Kidney capillary endothelial cell (primary cell): ENCODE measurements around the gene HSPB1.
A peak's percentile ranks its signal among the peaks of the same experiment; 100 is the strongest.
"Not testable (repeated sequence)": the region's sequence is repeated elsewhere in the genome, so short reads cannot be mapped to it uniquely, and the experiment has no call there.

Experiments used
- DNase-seq: peaks from one replicate; pipeline ENCODE4 v3.0.0-alpha.2; 2018; ENCODE audit warnings: low spot score

Gene HSPB1

DNA sequence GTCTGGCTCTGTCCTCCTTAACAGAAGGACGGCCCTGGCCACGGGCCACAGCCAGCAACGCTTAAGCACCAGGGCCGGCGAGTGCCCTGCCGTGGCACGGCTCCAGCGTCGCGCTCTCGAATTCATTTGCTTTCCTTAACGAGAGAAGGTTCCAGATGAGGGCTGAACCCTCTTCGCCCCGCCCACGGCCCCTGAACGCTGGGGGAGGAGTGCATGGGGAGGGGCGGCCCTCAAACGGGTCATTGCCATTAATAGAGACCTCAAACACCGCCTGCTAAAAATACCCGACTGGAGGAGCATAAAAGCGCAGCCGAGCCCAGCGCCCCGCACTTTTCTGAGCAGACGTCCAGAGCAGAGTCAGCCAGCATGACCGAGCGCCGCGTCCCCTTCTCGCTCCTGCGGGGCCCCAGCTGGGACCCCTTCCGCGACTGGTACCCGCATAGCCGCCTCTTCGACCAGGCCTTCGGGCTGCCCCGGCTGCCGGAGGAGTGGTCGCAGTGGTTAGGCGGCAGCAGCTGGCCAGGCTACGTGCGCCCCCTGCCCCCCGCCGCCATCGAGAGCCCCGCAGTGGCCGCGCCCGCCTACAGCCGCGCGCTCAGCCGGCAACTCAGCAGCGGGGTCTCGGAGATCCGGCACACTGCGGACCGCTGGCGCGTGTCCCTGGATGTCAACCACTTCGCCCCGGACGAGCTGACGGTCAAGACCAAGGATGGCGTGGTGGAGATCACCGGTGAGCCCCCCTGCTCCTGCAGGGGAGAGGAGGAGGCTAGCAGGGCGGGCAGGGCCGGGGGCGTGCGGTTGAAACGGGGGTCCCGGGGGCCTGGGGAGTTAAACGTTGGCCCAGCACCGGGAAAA is at the start of gene HSPB1:
TSS of gene HSPB1 (plus strand) at position 327 of the 855 bp plus-strand sequence. CDS start at position 367, 40 bp downstream.
- DNase-seq: peak; percentile 77

GRCh38 chr7:76254781-76255180 is 47.7 kb upstream of the HSPB1 start:
- DNase-seq: no peak

DNA sequence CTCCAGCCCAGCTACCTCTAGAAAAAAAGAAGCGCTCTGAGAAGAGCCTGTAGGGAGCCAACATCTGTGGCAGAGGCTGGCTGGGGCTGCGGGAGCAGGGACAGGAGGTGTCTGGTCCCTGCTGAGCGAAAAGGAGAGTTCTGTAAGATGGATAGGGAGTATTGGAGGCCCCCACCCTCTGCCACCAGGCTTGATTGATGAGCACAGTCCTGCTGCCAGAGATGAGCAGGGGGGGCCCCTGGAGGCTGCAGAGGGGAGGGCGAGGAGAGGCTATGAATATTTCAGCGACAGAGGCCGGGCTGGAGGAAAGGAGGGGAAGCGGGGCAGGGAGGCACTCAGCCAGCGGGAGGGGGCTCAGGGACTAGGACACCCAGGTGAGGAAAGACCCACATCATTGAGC is 44.5 kb upstream of the HSPB1 start:
- no peak for DNase-seq

- DNase-seq: no peak
Observed at GRCh38 chr7:76259124-76260093, 43.1 kb upstream of the HSPB1 start.

- DNase-seq: no peak
Observed at GRCh38 chr7:76260171-76260703, 42.2 kb upstream of the HSPB1 start.

- no peak for DNase-seq
Observed at GRCh38 chr7:76261329-76261728, 41.1 kb upstream of the HSPB1 start.

- no peak for DNase-seq
Observed at GRCh38 chr7:76261931-76262330, 40.5 kb upstream of the HSPB1 start.

DNA sequence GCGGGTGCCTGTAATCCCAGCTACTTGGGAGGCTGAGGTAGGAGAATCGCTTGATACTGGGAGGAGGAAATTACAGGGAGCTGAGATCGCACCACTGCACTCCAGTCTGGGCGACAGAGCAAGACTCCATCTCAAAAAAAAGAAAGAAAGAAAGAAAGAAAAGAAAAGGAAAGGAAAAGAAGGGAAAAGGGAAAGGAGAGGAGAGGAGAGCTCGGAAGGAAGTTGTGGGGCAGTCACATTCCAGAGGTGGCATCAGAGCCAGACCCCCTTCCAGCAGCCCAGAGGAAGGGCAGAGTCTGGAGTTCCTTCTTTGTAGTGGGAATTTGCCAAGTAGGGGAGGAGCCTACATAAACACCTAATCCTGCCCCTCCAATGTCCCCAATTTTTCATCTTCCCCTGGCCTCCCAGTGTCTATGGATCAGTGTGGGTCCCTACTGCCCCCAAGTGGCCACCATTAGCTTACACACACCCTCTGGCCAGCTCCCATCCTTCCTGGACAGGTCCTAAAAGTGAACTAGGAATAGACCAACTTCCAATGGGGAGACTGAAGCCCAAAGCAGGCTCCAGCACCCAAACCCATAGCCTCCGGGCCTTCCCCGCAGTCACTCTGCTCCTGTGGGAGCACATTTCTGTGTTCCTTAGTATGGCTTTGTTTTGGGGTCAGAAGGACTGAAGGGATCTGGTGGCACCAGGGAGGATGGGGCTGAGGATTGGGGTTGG is 39.6 kb upstream of the HSPB1 start:
- peak; percentile 53 for DNase-seq

DNA sequence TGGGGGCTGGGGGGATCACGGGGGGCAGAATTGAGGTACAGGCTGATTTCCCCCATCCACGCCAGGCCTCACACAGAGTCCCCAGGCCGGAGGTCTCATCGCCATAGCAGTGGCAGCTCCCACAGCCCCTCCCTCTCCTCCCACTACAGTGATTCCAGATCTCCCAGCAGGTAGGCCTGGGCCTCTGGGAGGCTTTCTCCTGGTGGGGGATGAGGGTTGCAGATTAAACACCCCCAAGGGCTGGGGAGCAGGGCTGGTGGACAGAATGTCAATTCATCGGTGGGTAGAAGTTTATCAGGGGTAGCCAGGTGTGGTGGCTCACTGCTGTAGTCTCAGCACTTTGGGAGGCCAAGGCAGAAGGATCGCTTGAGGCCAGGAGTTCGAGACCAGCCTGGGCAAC is 37.2 kb upstream of the HSPB1 start:
- no peak for DNase-seq

- DNase-seq: no peak
Observed at GRCh38 chr7:76267107-76267893, 35.2 kb upstream of the HSPB1 start.

GRCh38 chr7:76267894-76268183 is 34.6 kb upstream of the HSPB1 start:
- no peak for DNase-seq

- DNase-seq: no peak
Observed at GRCh38 chr7:76268376-76268775, 34.1 kb upstream of the HSPB1 start.

DNA sequence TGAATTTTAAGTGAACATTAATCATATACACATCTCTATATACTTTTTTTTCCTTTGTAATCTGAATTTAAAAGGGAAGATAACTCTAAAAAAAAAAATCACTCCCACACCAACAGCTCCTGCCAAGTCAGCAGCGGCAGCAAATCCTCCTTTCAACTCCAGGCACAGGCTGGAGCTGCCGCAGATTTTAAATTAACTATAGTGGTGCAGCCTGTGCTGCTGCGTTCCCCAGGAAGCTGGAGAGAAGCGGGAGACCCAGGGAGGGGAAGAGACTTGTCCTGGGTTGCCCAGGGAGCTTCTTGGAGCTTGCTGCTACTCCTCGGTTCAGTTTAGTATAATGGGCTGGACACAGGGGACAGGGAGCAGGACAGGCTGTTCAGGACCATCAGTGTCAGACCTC is 32.6 kb upstream of the HSPB1 start:
- no peak for DNase-seq

- not testable (repeated sequence) for DNase-seq
Observed at GRCh38 chr7:76271384-76271783, 31.1 kb upstream of the HSPB1 start.

DNA sequence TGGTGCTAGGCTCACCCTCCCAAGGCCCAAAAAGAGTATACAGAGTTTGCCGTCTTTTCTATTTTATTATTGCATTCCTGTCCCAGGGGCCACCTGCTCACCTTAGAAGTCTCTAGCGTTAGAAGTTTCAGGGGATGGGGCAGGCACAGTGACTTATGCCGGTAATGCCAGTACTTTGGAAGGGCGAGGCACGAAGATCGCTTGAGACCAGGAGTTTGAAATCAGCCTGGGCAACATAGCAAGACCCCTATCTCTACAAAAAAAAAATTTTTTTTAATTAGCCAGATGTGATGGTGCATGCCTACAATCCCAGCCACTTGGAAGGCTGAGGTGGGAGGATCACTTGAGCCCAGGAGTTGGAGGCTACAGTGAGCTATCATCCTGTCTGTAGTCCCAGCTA is 30.3 kb upstream of the HSPB1 start:
- no peak for DNase-seq

DNA sequence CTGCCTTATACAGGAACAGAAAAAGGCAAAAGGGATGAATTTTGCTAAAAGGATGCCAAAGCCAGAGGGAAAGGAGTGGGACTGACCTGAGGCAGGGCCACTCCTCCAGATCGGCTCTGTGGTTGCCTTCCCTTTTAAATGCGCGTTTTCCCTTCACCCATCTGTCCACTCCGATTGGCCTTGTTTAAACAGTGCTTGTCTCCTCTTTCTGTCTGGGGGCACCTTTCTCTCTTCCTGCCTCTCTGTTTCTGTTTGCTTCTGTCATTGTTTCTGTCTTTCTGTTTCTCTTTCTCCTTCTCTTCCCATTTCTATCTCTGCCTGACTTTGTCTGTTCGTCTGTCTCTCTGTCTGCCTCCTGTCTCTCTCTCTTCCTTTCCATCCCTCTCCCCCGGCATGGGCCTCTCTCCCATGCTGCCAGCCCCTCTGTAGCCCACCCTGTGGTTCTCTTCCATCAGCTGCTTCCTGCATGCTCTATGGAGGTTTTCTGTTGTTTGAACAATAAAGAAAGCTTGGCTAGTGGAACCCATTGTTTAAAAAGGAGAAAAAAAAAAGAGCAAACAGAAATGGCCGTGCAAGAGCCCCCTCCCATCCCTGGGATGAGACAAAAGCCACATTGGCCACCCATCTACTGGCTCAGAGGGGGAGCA is 29.5 kb upstream of the HSPB1 start:
- no peak for DNase-seq

- DNase-seq: no peak
Observed at GRCh38 chr7:76273503-76273902, 29.0 kb upstream of the HSPB1 start.

GRCh38 chr7:76278540-76278939 is 23.9 kb upstream of the HSPB1 start:
- DNase-seq: no peak

DNA sequence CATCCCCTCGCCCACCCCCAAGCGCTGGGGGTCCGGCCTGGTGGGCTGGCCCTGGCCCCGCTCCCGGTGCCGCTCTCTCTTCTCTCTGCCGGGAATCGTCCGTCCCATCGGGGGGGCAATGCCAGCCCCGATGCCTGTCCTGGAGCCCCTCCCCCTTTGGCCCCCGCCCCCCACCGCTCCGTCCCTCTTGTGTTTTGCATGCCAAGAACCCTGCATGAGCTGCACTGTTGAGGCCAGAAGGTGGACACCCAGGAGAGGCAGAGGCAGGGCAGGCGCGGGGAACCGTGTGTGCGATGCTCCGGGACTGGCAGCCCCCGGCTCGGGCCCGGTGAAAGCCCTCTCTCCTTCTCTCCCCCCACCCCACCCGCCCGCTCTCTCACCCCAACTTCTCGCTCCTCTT is 22.1 kb upstream of the HSPB1 start:
- no peak for DNase-seq

DNA sequence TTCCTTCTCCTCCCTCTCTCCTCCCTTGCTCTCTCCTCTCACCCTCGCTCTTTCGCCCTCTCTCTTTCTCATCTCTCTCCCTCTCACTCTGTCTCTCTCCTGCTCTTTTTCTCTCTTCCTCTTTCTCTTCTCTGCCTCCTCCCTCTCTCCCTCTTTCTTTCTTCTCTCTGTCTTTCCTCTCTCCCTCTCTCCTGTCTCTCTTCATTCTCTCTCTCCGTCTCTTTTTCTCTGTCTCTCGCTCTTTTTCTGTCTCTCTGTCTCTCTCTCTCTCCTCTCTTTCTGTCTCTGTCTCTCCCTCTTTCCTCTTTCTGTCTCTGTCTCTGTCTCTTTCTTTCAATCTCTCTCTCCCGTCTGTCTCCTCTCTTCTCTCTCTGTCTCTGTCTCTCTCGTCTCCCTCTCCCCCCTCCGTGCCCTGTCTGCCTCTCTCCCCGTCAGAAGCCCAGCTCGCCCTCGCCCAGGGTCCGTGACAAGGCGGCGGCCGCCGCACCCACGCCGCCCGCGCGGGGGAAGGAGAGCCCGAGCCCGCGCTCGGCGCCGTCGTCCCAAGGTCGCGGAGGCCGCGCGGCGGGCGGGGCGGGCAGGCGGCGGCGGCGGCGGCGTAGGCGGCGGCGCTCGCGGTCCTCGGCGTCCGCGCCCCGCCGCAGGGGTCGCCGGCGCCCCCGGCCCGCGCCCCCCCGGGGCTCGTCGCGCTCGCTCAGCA is 21.3 kb upstream of the HSPB1 start:
- DNase-seq: no peak
